ENCODE measurements around the gene TRPC3.

GRCh38 chr4:121829511-121829910 is 122.3 kb downstream of the TRPC3 start:
- TF ChIP-seq CTCF (IDR thresholded peaks at IDR 0.05; ENCODE audit: low read depth, low read length, missing input control) (no peak), REST (IDR thresholded peaks at IDR 0.05) (no peak), ZBTB33 (IDR thresholded peaks at IDR 0.05) (no peak), MAX (IDR thresholded peaks at IDR 0.05) (no peak), YY1 (IDR thresholded peaks at IDR 0.05) (no peak), RAD21 (IDR thresholded peaks at IDR 0.05) (no peak)

All from liver (tissue), 3 donors.